ENCODE results near the gene ASPSCR1. TPM values are rescaled to one million over a fixed set of nuclear protein-coding genes. Genes with fewer than 3 reads are reported as not detected.

ASPSCR1 gene
- total RNA-seq, 1 donor from 2014 or later: 25.5 TPM

GRCh38 chr17:82064433-82065192 lies 87.2 kb downstream of the ASPSCR1 start:
- peak; percentile 60 for DNase-seq (ENCODE audit: missing footprints)
- intact Hi-C loops (cut with DNase I): no loop called here
- ATAC-seq: no peak

GRCh38 chr17:82065193-82065637 lies 87.8 kb downstream of the ASPSCR1 start:
- DNase-seq (ENCODE audit: missing footprints) (peak; percentile 62), ATAC-seq (no peak)
- intact Hi-C loops (cut with DNase I): no loop called here

GRCh38 chr17:82065638-82066303 lies 88.3 kb downstream of the ASPSCR1 start, which contains the start of gene DUS1L:
Gene DUS1L (minus strand): TSS chr17:82065804. CDS start chr17:82065059, 745 bp downstream.
- intact Hi-C loops (cut with DNase I): no loop called here
- ATAC-seq (peak; percentile 88), DNase-seq (ENCODE audit: missing footprints) (peak; percentile 86)

Other genes with a start within 250 kb of the ASPSCR1 start
- gene GCGR, start 173.5 kb upstream of the ASPSCR1 start, total RNA-seq: not detected
- gene MCRIP1, start 144.3 kb upstream of the ASPSCR1 start, total RNA-seq: 109 TPM
- gene PPP1R27, start 142.6 kb upstream of the ASPSCR1 start, total RNA-seq: not detected
- gene P4HB, start 117.1 kb upstream of the ASPSCR1 start, total RNA-seq: 355 TPM
- gene ARHGDIA, start 106.3 kb upstream of the ASPSCR1 start, total RNA-seq: 126 TPM
- gene ALYREF, start 86.0 kb upstream of the ASPSCR1 start, total RNA-seq: 35.5 TPM
- gene ANAPC11, start 85.9 kb upstream of the ASPSCR1 start, total RNA-seq: 179 TPM
- 0.38 TPM for gene NPB, start 75.4 kb upstream of the ASPSCR1 start, total RNA-seq
- gene PCYT2, start 66.2 kb upstream of the ASPSCR1 start, total RNA-seq: 31.0 TPM
- 6.2 TPM for gene SIRT7, start 59.5 kb upstream of the ASPSCR1 start, total RNA-seq
- 26.2 TPM for gene MAFG, start 49.9 kb upstream of the ASPSCR1 start, total RNA-seq
- 6.2 TPM for gene PYCR1, start 40.3 kb upstream of the ASPSCR1 start, total RNA-seq
- gene MYADML2, start 30.4 kb upstream of the ASPSCR1 start, total RNA-seq: 3.7 TPM
- gene NOTUM, start 16.4 kb upstream of the ASPSCR1 start, total RNA-seq: 0.89 TPM
- gene CENPX, start 45.2 kb downstream of the ASPSCR1 start, total RNA-seq: 30.5 TPM
- 5.3 TPM for gene LRRC45, start 45.7 kb downstream of the ASPSCR1 start, total RNA-seq
- gene RAC3, start 54.0 kb downstream of the ASPSCR1 start, total RNA-seq: 2.2 TPM
- 175 TPM for gene DCXR, start 60.1 kb downstream of the ASPSCR1 start, total RNA-seq
- 19.3 TPM for gene RFNG, start 74.2 kb downstream of the ASPSCR1 start, total RNA-seq
- 80.9 TPM for gene GPS1, start 74.3 kb downstream of the ASPSCR1 start, total RNA-seq
- 59.3 TPM for gene DUS1L, start 88.2 kb downstream of the ASPSCR1 start, total RNA-seq
- 46.6 TPM for gene FASN, start 120.6 kb downstream of the ASPSCR1 start, total RNA-seq
- gene CCDC57, start 235.2 kb downstream of the ASPSCR1 start, total RNA-seq: 7.9 TPM

Data from Right ventricle myocardium inferior (tissue), 1 donor.